Activated CD4-positive, alpha-beta T cell treated with anti-CD3 and anti-CD28 coated beads, Interleukin-2, Interleukin-4, amounts not matched to agents 100 ng/mL and 50 ng/mL, durations not matched to agents 16 hours and 8 hours (primary cell): ENCODE measurements around the gene IGSF5.
"Not testable (repeated sequence)": the region's sequence is repeated elsewhere in the genome, so short reads cannot be mapped to it uniquely, and the experiment has no call there.

Source experiments
- DNase-seq: peaks from one replicate; pipeline ENCODE4 v3.0.0-alpha.2; 2020; ENCODE audit warnings: low spot score

The IGSF5 gene

DNA sequence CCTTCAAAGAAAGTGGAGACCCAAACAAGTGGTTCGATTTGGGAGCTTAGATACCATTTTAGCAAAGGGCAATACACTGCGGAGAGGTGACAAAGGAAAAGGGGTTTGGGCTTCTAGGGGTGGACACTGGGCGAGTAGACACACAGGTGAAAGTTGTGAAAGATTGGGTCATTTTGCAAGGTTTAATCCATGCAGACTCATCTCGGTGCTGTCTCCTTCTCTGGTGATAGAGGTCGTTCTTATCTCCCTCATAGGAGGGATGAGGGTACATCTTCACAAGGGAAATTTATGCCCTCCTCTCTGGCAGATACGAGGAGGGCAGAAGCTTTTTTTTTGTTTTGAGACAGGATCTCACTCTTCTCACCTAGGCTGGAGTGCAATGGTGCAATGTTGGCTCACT, 6.4 kb upstream of the IGSF5 start:
- no peak for DNase-seq

DNA sequence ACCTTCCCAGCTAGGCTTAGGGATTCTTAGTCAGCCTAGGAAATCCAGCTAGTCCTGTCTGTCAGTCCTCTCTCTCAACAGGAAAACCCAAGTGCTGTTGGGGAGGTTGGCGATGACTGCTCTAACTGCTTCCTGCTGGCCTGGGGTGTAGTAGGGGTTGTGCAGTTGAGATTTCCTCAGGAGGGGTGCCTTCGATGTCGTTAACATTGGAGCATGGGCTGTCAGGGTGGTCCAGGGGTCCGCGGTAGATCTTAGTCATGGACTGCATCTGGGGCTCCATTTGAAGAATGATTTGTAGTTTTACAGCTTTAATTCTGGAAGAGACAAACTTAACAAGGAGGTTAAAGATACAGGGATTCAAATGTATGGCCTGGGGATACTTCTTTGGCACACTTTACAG, 5.5 kb upstream of the IGSF5 start:
- DNase-seq: not testable (repeated sequence)

- not testable (repeated sequence) for DNase-seq
Measured at GRCh38 chr21:39742561-39742960, 2.4 kb upstream of the IGSF5 start.

GRCh38 chr21:39745332-39745731, 349 bp downstream of the IGSF5 start:
- not testable (repeated sequence) for DNase-seq

- no peak for DNase-seq
Measured at GRCh38 chr21:39750670-39751069, 5.7 kb downstream of the IGSF5 start.

DNA sequence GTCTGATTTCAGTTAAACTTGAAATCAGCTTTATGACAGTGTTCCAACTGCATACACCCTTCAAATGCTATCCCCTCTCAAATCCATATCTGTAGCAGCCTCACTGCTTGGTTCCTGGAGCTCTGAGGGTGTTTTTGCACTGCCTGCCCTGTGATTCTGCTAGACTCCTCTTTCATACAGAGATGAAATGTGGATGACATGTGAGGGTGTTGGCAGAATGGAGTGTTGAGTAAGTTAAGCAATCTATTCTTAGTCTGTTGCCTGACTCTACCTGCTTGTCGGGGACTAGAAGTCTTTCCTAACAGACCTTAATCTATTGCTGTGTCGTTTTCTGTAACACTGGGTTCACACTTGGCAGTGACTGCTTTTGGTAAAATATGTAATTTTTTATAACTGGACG, 9.8 kb downstream of the IGSF5 start:
- no peak for DNase-seq

DNA sequence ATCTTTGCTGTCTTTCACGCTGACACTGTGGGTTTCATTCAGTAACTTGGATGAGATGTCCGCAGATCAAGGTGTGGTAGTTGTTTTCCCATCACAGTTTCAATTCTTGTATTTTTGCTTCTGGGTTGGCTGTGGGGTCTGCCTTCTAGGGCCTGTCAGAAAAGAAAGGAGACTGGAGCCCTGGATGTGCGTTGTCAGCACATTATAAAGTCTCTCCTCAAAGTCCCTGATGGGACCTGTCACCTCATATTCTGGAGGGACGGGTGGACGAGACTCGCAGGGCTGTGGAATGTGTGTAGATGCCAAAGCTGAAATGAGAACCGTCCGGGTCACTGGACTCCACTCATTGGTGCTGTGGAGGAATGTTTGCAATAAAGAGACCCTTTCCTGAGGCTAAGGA, 11.3 kb downstream of the IGSF5 start:
- no peak for DNase-seq

GRCh38 chr21:39763272-39763970, 18.4 kb downstream of the IGSF5 start:
- DNase-seq: no peak

- DNase-seq: no peak
Measured at GRCh38 chr21:39774227-39774626, 29.2 kb downstream of the IGSF5 start.

- DNase-seq: no peak
Measured at GRCh38 chr21:39775816-39776215, 30.8 kb downstream of the IGSF5 start.

DNA sequence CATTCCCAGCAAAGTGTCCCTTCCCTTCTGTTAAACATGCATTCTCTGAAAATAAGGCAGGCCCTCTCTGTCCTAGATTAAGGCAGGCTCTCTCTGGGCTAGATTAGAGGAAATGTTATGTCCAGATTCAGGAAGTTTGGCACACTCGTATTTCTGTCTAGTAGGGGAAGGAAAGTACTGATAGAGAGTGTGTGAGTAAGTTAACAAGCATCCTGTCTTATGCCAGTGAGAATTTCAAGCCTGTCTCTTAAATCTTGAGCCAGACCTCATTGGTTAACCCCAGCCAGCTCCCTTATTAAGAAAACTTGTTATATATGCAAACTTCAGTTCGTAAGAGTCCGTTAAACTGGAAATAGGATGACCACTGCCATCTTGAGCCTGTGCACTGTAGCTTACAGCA, 31.6 kb downstream of the IGSF5 start:
- no peak for DNase-seq

GRCh38 chr21:39781331-39781730, 36.3 kb downstream of the IGSF5 start:
- no peak for DNase-seq

- no peak for DNase-seq
Measured at GRCh38 chr21:39788383-39788782, 43.4 kb downstream of the IGSF5 start.

DNA sequence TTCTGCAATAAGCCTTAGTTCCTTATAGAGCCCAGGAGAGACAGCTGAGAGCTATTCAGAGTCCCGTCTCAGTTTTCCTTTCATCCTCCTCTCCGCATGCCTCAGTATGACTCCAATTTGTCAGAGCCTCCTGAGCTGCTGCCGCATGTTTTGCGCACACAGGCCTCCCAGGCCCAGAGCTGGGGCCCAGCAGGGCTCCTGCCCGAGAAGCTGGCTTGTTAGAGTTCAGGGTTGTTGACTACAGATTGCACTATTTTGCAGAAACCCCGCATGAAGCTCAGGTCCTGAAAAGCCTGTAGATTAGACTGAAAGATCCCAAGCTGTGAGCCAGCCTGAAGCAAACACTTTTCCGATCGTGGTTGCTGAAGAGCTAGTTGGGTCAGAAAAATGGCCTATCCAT, 51.5 kb downstream of the IGSF5 start:
- DNase-seq: no peak

GRCh38 chr21:39799178-39799577, 54.2 kb downstream of the IGSF5 start:
- no peak for DNase-seq

DNA sequence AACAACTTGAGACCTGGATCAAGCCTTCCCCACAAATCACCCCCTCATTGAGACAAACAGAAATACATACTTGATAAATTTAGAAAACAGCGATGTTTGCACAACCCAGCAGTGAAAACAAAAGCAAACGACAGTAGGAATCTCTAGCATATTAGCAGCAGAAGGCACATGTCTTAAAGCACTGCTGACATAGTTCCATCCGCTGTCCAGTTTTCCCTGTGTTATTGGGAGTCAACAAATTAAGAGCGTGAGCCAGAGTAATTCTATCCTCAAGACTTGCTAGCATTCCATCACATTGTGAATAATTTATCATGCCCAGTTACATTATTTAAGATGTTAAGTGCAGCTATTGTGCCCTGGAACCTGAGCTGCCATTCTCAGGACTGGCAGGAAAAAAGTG, 55.3 kb downstream of the IGSF5 start:
- no peak for DNase-seq

DNA sequence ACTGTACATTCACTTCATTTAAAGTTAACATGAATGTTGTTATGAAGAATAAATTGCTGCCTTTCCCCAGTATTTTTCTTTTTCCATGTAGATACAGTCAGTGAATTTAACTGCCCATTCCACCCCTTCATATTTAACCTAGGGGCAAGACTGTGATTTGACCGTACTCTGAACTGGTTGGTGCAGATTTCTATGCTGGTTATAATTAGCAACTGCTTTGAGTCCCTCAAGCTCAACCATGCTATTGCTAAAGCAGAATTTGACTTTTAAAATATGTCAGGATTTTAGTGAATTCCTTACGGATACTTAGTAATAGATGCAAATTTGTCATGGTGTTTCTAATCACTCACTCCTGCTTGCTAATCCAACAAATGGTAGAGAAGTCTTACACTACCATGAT, 57.2 kb downstream of the IGSF5 start:
- DNase-seq: no peak

DNA sequence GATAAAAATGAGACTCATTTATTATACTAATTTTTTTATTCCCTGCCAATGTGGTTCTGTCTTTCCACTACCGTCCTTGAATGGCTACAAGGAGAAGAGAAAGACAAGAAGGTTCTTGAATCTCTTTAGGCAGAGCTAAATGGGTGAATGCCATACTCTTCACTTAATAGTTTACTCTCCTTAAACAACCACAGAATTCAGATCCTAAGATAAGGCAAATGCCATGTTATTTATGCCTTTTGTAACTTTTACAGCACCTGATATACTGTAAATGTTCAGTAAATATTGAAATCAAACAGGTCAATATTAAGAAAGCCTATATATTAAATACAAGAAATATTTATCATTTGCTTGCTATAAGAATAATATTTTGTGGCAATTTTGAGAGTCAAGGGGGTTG, 58.4 kb downstream of the IGSF5 start:
- DNase-seq: no peak

- DNase-seq: no peak
Measured at GRCh38 chr21:39804240-39804639, 59.3 kb downstream of the IGSF5 start.

DNA sequence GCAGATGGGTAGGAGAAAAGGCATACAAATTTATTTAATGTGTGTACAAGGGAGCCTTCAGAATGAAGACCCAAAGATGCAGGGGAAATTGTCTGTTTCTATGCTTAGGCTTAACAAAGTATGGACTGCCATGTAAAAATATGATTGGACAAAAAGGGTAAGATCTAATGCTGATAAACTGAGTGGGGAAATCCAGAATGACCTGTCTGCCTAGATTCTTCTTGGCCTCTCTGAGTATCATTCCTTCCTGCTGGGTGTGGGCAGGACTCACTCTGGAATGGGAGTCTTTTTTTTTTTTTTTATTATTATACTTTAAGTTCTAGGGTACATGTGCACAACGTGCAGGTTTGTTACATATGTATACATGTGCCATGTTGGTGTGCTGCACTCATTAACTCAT, 61.0 kb downstream of the IGSF5 start:
- no peak for DNase-seq

DNA sequence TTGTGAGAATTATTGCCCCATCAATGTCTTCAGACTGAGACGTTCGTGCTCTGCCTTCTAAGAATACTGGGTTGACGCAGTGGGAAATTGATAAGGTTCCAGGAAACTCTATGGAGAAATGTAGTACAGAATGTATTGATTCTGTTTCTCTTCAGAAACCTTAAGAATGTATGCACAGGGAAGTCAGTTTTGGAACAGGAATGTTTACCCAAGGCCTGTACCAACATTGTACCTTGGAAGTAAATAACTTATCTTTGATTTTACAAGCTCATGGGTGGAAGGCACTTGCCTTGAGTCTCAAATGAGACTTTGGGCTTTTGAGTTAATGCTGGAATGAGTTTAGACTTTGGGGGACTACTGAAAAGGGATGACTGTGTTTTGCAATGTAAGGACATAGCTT, 62.8 kb downstream of the IGSF5 start:
- DNase-seq: no peak

DNA sequence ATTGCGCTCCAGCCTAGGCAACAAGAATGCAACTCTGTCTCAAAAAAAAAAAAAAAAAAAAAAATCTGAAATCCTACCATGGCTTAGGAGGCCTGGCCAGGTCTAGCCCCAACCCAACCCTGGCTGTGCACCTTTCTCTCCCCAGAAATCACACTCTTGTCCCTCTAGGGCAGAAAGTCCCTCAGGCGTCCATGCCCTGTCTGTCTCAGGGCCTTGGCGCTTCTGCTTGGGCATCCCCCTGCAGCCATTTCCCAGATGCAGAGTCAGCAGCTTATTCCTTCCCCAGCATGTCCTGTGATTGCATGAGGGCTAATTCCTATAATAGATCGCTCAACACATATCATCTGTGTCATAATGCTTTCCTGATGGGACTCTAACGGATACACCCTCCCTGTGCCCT, 65.0 kb downstream of the IGSF5 start:
- no peak for DNase-seq

- no peak for DNase-seq
Measured at GRCh38 chr21:39812983-39813382, 68.0 kb downstream of the IGSF5 start.

DNA sequence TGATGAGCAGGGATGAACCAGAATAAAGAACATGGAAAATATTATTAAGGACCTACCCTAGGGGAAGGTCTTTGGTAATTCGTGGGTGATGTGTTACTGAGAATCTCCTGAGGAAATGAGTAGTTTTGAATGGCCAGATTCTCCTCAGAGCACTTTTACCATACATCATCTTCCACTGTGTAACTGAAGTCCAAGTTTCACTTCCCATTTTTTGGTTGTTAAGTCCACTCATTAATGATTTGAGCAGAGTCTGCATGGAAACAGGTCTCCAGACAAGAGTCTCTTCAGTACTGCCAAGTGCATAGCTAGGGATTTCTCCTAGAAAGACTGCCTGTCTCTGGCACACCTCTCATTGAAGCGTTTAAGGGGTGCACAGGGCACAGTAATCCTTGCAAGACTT, 73.6 kb downstream of the IGSF5 start:
- DNase-seq: no peak

DNA sequence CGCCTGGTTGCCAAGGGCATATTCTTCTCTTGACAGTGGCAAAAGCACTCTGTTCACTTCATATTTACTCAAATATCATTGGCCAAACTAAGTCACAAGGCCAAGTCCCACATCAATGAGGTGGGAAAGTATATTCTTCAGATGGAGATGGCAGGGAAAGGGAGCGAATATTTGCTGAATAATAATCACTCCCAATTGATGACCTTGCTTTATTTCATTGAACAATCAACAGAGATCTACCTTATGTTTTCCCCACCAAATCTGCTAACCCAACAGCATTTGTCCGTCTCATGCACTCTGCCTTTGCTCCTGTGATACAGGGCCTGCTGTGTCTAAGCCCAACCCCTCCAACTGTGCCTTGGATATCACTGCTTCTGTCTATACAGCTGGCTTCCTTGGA, 77.1 kb downstream of the IGSF5 start:
- no peak for DNase-seq
